Measurements from ENCODE around the gene KLK14.

DNA sequence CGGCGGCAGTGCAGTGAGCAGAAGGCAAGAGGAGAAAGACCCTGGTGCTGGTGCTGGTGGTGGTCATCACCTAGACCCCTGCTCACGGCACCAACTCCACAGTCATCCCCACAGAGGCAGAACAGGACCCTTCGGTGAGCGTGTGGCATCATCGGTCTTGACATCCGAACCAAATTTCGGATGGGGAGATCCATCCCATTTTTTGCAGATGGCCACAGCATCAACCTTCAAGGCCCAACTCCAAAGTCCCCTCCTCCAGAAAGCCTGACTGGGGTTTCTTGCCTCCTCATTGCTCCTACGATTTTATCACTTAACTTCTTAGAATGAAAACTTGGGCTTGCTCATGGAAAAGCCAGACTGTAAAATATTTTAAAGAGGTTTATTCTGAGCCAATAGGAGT is 39.2 kb downstream of the KLK14 start:
- TF ChIP-seq, protein P1, sequence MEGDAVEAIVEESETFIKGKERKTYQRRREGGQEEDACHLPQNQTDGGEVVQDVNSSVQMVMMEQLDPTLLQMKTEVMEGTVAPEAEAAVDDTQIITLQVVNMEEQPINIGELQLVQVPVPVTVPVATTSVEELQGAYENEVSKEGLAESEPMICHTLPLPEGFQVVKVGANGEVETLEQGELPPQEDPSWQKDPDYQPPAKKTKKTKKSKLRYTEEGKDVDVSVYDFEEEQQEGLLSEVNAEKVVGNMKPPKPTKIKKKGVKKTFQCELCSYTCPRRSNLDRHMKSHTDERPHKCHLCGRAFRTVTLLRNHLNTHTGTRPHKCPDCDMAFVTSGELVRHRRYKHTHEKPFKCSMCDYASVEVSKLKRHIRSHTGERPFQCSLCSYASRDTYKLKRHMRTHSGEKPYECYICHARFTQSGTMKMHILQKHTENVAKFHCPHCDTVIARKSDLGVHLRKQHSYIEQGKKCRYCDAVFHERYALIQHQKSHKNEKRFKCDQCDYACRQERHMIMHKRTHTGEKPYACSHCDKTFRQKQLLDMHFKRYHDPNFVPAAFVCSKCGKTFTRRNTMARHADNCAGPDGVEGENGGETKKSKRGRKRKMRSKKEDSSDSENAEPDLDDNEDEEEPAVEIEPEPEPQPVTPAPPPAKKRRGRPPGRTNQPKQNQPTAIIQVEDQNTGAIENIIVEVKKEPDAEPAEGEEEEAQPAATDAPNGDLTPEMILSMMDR (IDR thresholded peaks at IDR 0.05; ENCODE audit: insufficient read depth, low read length, poor library complexity, severe bottlenecking) = no peak
- TF ChIP-seq EZH2phosphoT487 (conservative IDR thresholded peaks at IDR 0.05; ENCODE audit: low read length) = no peak
